Body of pancreas (tissue), 4 donors: ENCODE results near the gene TMEM43. TPM values are rescaled to one million over a fixed set of nuclear protein-coding genes. Genes with fewer than 3 reads are reported as not detected.

Experiments used
- ATAC-seq: fragments of 150-250 bp; one replicate; pipeline ENCODE4 v1.9.1; 2016
- DNase-seq, 4 donors: peaks; one replicate each; pipeline ENCODE4 v3.0.0-alpha.2; 2019
- H3K27ac ChIP-seq, 4 donors: fragments of 200-600 bp; sonication (generic); 1 replicate in 3 of 4; 2 replicates in 1 of 4; pipeline versions ENCODE4 v1.5.1 to v1.6.1; 2016 to 2019; ENCODE audit warnings: mild to moderate bottlenecking in 1 of 4, mixed read lengths in 1 of 4, moderate library complexity in 1 of 4
- H3K27me3 ChIP-seq, 2 donors: fragments of 200-600 bp; sonication (generic); one replicate each; pipeline ENCODE4 v1.6.0; 2016; ENCODE audit warnings: mild to moderate bottlenecking in 1 of 2
- H3K36me3 ChIP-seq, 2 donors: fragments of 200-600 bp; sonication (generic); replicated peaks in 1 of 2; 2 replicates each; pipeline ENCODE4 v1.5.1; 2016; ENCODE audit warnings: low read depth in 2 of 2; ENCODE audit not compliant: insufficient read depth in 1 of 2
- H3K4me1 ChIP-seq: fragments of 200-600 bp; sonication (generic); one replicate; pipeline ENCODE4 v1.6.0; 2016
- H3K4me3 ChIP-seq, 2 donors: fragments of 200-600 bp; sonication (generic); 1 replicate in 1 of 2; 2 replicates in 1 of 2; pipeline ENCODE4 v1.5.1; 2016 to 2019
- H3K9me3 ChIP-seq, 3 donors: fragments of 200-600 bp; sonication (generic); 1 replicate in 2 of 3; 2 replicates in 1 of 3; pipeline ENCODE4 v1.5.1; 2016
- CTCF ChIP-seq, 7 experiments: fragments of 450-650 bp in 4 of 7; fragments of 200-600 bp in 3 of 7; sonication (generic) in 3 of 7; IDR thresholded peaks; one replicate each; pipeline ENCODE4 v1.5.1; 2016 to 2019; ENCODE audit warnings: antibody characterized with exemption in 7 of 7
- POLR2A ChIP-seq, 3 donors: fragments of 450-650 bp; IDR thresholded peaks; one replicate each; pipeline ENCODE4 v1.6.1; 2016; ENCODE audit warnings: antibody characterized with exemption in 3 of 3, mild to moderate bottlenecking in 2 of 3
- WGBS, 2 donors: methylation state at CpG; one replicate each; pipeline ENCODE4 v1.1.5; 2017; 5-methylcytosine and 5-hydroxymethylcytosine counted together
- intact Hi-C: fragments of 100-400 bp; cut with DNase I; formaldehyde crosslinking; loops from one replicate; pipeline ENCODE4 v1.15.1; 2023
- total RNA-seq, 2 donors: library from RNA; depleted of rRNA; stranded (reverse); fragments of >200 nt; gene quantifications; one replicate each; pipeline ENCODE4 v1.1.0, GENCODE V29; 2016

Gene TMEM43
- total RNA-seq, 2 donors from 2014 or later: 21.8 to 38.4 TPM

DNA sequence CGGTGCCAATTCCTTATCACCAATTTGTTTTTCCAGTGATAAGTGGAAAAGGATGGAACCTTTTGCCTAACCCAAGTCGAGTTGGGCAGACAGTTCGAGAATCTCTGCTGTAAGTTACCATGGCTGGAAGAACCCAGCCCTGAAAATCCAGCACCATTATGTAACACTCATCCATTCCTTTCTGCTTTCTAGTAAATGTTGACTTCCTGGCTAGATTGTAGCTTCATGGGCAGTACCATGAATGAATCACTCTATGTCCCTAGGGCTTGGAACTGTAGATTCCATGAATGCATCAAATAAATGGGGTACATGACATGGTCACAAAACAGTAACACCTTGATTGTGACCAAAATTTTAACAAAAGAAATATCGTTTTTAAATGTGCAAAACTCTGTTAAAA lies 14.2 kb upstream of the TMEM43 start:
- DNase-seq (no peak), ATAC-seq (no peak)
- no peak for TF ChIP-seq POLR2A (IDR thresholded peaks at IDR 0.05)
- no peak for TF ChIP-seq CTCF (IDR thresholded peaks at IDR 0.05)
- H3K36me3 ChIP-seq: peaks cover 0 to 6% of the 10 kb centered on the region in 2 donors
- H3K4me3 ChIP-seq: no peak overlapping the region
- 51 to 61% methylated on average over 4 of the region's 4 CpGs for WGBS, 2 donors
- H3K9me3 ChIP-seq: no peaks in the 10 kb centered on the region
- H3K27me3 ChIP-seq: no peaks in the 10 kb centered on the region
- H3K4me1 ChIP-seq: peaks cover 14% of the 10 kb centered on the region
- no peak overlapping the region for H3K27ac ChIP-seq
- intact Hi-C loops: no loop called here

DNA sequence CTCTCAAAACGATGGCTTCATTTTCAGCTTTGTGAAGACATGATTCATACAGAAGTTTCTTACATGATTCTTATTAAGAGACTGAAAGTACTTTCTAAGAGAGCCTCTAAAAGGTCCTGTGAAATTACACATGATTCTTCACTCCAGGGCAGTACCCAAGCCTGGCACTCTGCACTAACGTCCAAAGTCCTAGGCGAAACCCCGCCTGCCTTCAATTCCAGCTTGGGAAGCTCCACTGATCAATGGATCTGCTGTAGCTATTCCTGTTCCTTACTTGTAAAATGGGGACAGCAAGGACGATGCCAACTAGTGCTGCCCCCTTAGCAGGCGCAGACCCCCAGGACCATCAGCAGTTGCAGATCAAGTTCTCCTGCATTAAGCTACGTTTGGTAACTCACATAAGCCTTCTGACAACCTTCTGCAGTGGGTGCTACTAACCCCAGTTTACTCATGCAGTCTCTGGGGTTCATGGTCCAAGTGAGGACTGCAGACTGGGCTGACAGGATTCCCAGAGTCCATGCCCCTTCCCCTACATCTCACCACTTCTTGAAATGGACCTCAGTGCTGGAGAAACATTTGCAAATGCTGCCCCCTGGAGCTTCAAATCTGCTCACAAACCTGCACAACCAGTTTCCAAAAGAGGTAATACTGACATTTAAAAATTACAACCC lies 10.8 kb upstream of the TMEM43 start:
- TF ChIP-seq POLR2A (IDR thresholded peaks at IDR 0.05) (no peak), CTCF (IDR thresholded peaks at IDR 0.05) (peak in 5 of 7 experiments; percentile 16 to 41 (median 32))
- no peak overlapping the region for H3K4me3 ChIP-seq
- ATAC-seq (no peak), DNase-seq (peak in 2 of 4 donors; percentile 28 to 36)
- H3K4me1 ChIP-seq: peaks cover 31% of the 10 kb centered on the region
- intact Hi-C loops: no loop called here
- no peaks in the 10 kb centered on the region for H3K9me3 ChIP-seq
- WGBS, 2 donors: 80 to 89% methylated on average over 7 of the region's 7 CpGs
- peak overlapping the region in 1 of 4 donors; percentile 30 for H3K27ac ChIP-seq
- peaks cover 0 to 7% of the 10 kb centered on the region in 2 donors for H3K36me3 ChIP-seq
- no peaks in the 10 kb centered on the region for H3K27me3 ChIP-seq

DNA sequence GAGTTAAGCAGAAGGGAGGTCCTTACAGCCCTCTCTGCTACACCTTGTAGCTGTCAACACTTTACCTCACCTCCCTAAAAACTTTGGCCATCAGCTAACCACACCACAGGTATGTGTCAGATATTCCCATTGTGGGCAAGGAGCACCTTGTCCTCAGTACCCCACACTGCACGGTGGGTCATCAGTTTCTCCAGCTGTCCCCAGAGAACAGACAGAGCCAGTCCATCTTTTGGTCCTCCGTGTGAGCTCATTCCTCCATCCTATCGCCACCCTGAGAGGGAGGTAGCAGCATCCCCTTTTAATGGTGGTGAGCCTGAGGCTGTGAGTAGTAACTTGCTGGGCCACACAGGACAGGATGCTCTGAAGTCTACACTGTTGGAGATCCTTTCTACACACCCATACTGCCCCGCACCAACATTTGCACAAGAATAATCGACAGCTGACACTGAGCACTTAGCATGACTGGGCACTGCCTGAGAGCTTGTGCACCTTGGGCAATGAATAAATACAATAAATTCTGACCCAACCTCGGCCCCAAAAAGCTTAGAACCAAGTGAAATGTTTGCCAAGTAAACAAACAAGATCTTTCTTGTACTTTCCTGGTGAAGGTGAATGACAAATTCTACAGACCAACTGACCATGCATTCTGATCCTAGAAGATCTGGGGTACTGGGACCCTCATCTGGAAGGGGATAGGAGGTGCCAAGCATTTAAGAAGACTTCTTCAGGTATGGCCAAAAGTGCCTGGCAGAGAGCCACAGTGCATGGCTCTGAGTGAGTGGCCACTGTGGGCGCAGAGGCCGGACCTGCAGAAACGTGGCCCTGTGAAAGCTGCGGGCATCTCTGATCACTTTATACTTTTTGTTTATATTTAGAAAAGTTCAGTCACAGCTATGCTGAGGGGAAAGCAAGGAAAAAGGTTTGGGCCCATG lies 7.1 kb upstream of the TMEM43 start:
- 85 to 86% methylated on average over 10 of the region's 10 CpGs for WGBS, 2 donors
- Histone ChIP-seq H3K27me3 (no peaks in the 10 kb centered on the region), H3K27ac (peak overlapping the region in 3 of 4 donors; percentile 59 to 75 (median 64)), H3K36me3 (peaks cover 0 to 7% of the 10 kb centered on the region in 2 donors), H3K4me3 (no peak overlapping the region), H3K4me1 (peaks cover 38% of the 10 kb centered on the region), H3K9me3 (no peaks in the 10 kb centered on the region)
- TF ChIP-seq CTCF (IDR thresholded peaks at IDR 0.05): no peak
- TF ChIP-seq POLR2A (IDR thresholded peaks at IDR 0.05): no peak
- ATAC-seq: no peak
- DNase-seq: no peak
- intact Hi-C loops: no loop called here

GRCh38 chr3:14118400-14119381 lies 6.2 kb upstream of the TMEM43 start:
- WGBS, 2 donors: 39 to 43% methylated on average over 13 of the region's 13 CpGs
- Histone ChIP-seq H3K27me3 (no peaks in the 10 kb centered on the region), H3K36me3 (peaks cover 0 to 7% of the 10 kb centered on the region in 2 donors), H3K9me3 (no peaks in the 10 kb centered on the region), H3K27ac (peak overlapping the region; percentile 37 to 75 (median 62)), H3K4me1 (peaks cover 46% of the 10 kb centered on the region), H3K4me3 (no peak overlapping the region)
- intact Hi-C loops: no loop called here
- peak; percentile 75 for ATAC-seq
- peak in 3 of 4 donors; percentile 58 to 74 (median 66) for DNase-seq
- TF ChIP-seq CTCF (IDR thresholded peaks at IDR 0.05) (peak in 2 of 7 experiments; percentile 4 to 5), POLR2A (IDR thresholded peaks at IDR 0.05) (no peak)
